ENCODE data around the gene ATP6V0D1.

ATP6V0D1 gene

GRCh38 chr16:67477960-67478554 is 2.9 kb downstream of the ATP6V0D1 start:
- DNase-seq (ENCODE audit: low read depth), result no peak
- TF ChIP-seq CTCF (IDR thresholded peaks at IDR 0.05; ENCODE audit: low read depth, low read length) (no peak), MYC (IDR thresholded peaks at IDR 0.05; ENCODE audit: low read depth, low read length) (no peak), POLR2A (IDR thresholded peaks at IDR 0.05; ENCODE audit: extremely low read depth, insufficient read length) (no peak), MAX (IDR thresholded peaks at IDR 0.05; ENCODE audit: low read depth, low read length) (no peak)
- no peak overlapping the region for H3K4me3 ChIP-seq (ENCODE audit: low read depth, low read length)

- TF ChIP-seq MYC (IDR thresholded peaks at IDR 0.05; ENCODE audit: low read depth, low read length), result no peak
- no peak for TF ChIP-seq POLR2A (IDR thresholded peaks at IDR 0.05; ENCODE audit: extremely low read depth, insufficient read length)
- TF ChIP-seq MAX (IDR thresholded peaks at IDR 0.05; ENCODE audit: low read depth, low read length), result no peak
- H3K4me3 ChIP-seq (ENCODE audit: low read depth, low read length), result no peak overlapping the region
- no peak for DNase-seq (ENCODE audit: low read depth)
Observed at GRCh38 chr16:67474551-67475455, 6.2 kb downstream of the ATP6V0D1 start.

- no peak for TF ChIP-seq MYC (IDR thresholded peaks at IDR 0.05; ENCODE audit: low read depth, low read length)
- TF ChIP-seq MAX (IDR thresholded peaks at IDR 0.05; ENCODE audit: low read depth, low read length), result no peak
- no peak for TF ChIP-seq CTCF (IDR thresholded peaks at IDR 0.05; ENCODE audit: low read depth, low read length)
- no peak for TF ChIP-seq POLR2A (IDR thresholded peaks at IDR 0.05; ENCODE audit: extremely low read depth, insufficient read length)
- no peak overlapping the region for H3K4me3 ChIP-seq (ENCODE audit: low read depth, low read length)
- no peak for DNase-seq (ENCODE audit: low read depth)
Observed at GRCh38 chr16:67471758-67472384, 9.1 kb downstream of the ATP6V0D1 start.

GRCh38 chr16:67470359-67470758 is 10.6 kb downstream of the ATP6V0D1 start:
- DNase-seq (ENCODE audit: low read depth), result no peak

GRCh38 chr16:67468731-67469130 is 12.2 kb downstream of the ATP6V0D1 start:
- no peak overlapping the region for H3K4me3 ChIP-seq (ENCODE audit: low read depth, low read length)
- DNase-seq (ENCODE audit: low read depth), result no peak
- TF ChIP-seq MAX (IDR thresholded peaks at IDR 0.05; ENCODE audit: low read depth, low read length) (no peak), POLR2A (IDR thresholded peaks at IDR 0.05; ENCODE audit: extremely low read depth, insufficient read length) (no peak), MYC (IDR thresholded peaks at IDR 0.05; ENCODE audit: low read depth, low read length) (no peak), CTCF (IDR thresholded peaks at IDR 0.05; ENCODE audit: low read depth, low read length) (no peak)

More at GRCh38 chr16:67470359-67470758, 10.6 kb downstream of the ATP6V0D1 start:
- no peak overlapping the region for H3K4me3 ChIP-seq (ENCODE audit: low read depth, low read length)
- no peak for TF ChIP-seq MAX (IDR thresholded peaks at IDR 0.05; ENCODE audit: low read depth, low read length)
- no peak for TF ChIP-seq POLR2A (IDR thresholded peaks at IDR 0.05; ENCODE audit: extremely low read depth, insufficient read length)
- TF ChIP-seq MYC (IDR thresholded peaks at IDR 0.05; ENCODE audit: low read depth, low read length), result no peak

GRCh38 chr16:67466581-67466980 is 14.4 kb downstream of the ATP6V0D1 start:
- TF ChIP-seq CTCF (IDR thresholded peaks at IDR 0.05; ENCODE audit: low read depth, low read length) (no peak), MAX (IDR thresholded peaks at IDR 0.05; ENCODE audit: low read depth, low read length) (no peak), POLR2A (IDR thresholded peaks at IDR 0.05; ENCODE audit: extremely low read depth, insufficient read length) (no peak), MYC (IDR thresholded peaks at IDR 0.05; ENCODE audit: low read depth, low read length) (no peak)
- no peak overlapping the region for H3K4me3 ChIP-seq (ENCODE audit: low read depth, low read length)
- DNase-seq (ENCODE audit: low read depth), result no peak

Measured in NB4 (cell line).